NCI-H1930 (cell line): Measurements from ENCODE around the gene SHC2.
A peak's percentile ranks its signal among the peaks of the same experiment; 100 is the strongest.
"Not testable (repeated sequence)": the region's sequence is repeated elsewhere in the genome, so short reads cannot be mapped to it uniquely, and the experiment has no call there.

ENCODE experiments used
- DNase-seq, 2 experiments: peaks; one replicate each; lab custom pipeline; 2025; lab: John Stamatoyannopoulos, UW

The SHC2 gene

GRCh38 chr19:491146-491741 lies 30.4 kb upstream of the SHC2 start:
- DNase-seq, result no peak

GRCh38 chr19:489418-490196 lies 28.8 kb upstream of the SHC2 start:
- no peak for DNase-seq

GRCh38 chr19:488505-489417 lies 27.9 kb upstream of the SHC2 start:
- DNase-seq, result peak; percentile 79 to 91

- no peak for DNase-seq
These were observed 24.9 kb upstream of the SHC2 start for GRCh38 chr19:485583-486236.

- no peak for DNase-seq
These were observed 24.2 kb upstream of the SHC2 start for GRCh38 chr19:485077-485476.

- DNase-seq, result no peak
These were observed 23.7 kb upstream of the SHC2 start for GRCh38 chr19:484494-484893.

GRCh38 chr19:483332-484072 lies 22.7 kb upstream of the SHC2 start:
- DNase-seq, result no peak

GRCh38 chr19:482186-483041 lies 21.6 kb upstream of the SHC2 start:
- no peak for DNase-seq

GRCh38 chr19:481100-481499 lies 20.3 kb upstream of the SHC2 start:
- DNase-seq, result not testable (repeated sequence)

GRCh38 chr19:480016-480855 lies 19.4 kb upstream of the SHC2 start:
- no peak for DNase-seq

GRCh38 chr19:478976-479375 lies 18.1 kb upstream of the SHC2 start:
- no peak for DNase-seq

- DNase-seq, result no peak
These were observed 17.5 kb upstream of the SHC2 start for GRCh38 chr19:478236-478903.

GRCh38 chr19:475360-475759 lies 14.5 kb upstream of the SHC2 start:
- DNase-seq, result no peak

GRCh38 chr19:474126-475078 lies 13.6 kb upstream of the SHC2 start:
- no peak for DNase-seq

GRCh38 chr19:472005-472858 lies 11.4 kb upstream of the SHC2 start:
- DNase-seq, result no peak

GRCh38 chr19:470701-471100 lies 9.9 kb upstream of the SHC2 start:
- DNase-seq, result no peak

GRCh38 chr19:469833-470232 lies 9.0 kb upstream of the SHC2 start:
- DNase-seq, result no peak
